Measurements from ENCODE around the gene MAP1B. TPM values are rescaled to one million over a fixed set of nuclear protein-coding genes. Genes with fewer than 3 reads are reported as not detected.

MAP1B gene
- total RNA-seq, 1 donor from 2014 or later: 20.5 TPM

DNA sequence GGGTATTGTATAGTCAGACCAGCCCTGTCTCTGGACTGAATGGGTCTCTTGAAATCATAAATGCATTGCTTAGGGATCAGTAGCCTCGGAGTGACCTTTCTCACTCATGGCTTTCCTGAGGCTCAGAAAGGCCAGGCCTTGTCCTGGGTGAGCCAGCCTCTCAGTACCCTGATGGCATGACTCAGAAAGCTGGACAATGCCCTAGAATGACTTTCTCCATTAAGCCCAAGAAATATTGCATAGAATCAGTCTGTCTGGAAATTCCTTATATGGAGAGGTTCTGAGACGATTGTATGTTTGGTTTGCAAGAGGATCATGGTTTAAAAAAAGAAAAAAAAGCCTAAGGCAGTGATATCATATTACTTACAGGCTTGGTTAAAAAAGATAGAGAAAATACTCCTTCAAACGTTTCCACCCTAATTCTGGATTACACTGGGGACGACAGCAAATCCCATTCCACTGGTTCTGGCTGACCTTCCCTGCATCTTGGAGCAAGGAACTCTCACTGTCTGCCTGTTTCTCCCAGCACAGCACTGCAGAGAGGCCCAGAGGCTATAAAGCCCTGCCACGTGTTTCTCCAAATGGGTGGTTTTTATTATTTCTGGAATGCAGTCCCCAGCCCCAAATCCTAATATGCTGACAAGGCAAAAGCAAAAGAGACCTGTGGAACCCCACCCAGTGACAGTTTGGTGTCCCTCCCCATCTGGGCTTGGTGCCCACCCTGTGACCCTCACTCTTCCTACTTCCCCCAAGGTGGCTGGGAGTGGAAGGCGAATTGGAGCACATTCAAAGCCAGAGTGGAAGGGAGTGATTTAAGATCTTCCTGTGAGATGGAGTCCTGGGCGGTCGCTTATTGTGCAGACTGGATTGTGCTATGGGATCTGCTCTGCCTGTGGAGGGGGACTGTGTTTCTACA is 34.4 kb downstream of the MAP1B start:
- TF ChIP-seq, protein P1, sequence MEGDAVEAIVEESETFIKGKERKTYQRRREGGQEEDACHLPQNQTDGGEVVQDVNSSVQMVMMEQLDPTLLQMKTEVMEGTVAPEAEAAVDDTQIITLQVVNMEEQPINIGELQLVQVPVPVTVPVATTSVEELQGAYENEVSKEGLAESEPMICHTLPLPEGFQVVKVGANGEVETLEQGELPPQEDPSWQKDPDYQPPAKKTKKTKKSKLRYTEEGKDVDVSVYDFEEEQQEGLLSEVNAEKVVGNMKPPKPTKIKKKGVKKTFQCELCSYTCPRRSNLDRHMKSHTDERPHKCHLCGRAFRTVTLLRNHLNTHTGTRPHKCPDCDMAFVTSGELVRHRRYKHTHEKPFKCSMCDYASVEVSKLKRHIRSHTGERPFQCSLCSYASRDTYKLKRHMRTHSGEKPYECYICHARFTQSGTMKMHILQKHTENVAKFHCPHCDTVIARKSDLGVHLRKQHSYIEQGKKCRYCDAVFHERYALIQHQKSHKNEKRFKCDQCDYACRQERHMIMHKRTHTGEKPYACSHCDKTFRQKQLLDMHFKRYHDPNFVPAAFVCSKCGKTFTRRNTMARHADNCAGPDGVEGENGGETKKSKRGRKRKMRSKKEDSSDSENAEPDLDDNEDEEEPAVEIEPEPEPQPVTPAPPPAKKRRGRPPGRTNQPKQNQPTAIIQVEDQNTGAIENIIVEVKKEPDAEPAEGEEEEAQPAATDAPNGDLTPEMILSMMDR (IDR thresholded peaks at IDR 0.05): no peak
- intact Hi-C loops (cut with DNase I): no loop called here
- no peak for DNase-seq
- H3K9me3 ChIP-seq: no peaks in the 10 kb centered on the region
- no peaks in the 10 kb centered on the region for H3K27me3 ChIP-seq
- no peak overlapping the region for H3K4me3 ChIP-seq
- no peak overlapping the region for H3K27ac ChIP-seq
- no peak for ATAC-seq
- no peaks in the 10 kb centered on the region for H3K36me3 ChIP-seq
- H3K4me1 ChIP-seq: no peaks in the 10 kb centered on the region

DNA sequence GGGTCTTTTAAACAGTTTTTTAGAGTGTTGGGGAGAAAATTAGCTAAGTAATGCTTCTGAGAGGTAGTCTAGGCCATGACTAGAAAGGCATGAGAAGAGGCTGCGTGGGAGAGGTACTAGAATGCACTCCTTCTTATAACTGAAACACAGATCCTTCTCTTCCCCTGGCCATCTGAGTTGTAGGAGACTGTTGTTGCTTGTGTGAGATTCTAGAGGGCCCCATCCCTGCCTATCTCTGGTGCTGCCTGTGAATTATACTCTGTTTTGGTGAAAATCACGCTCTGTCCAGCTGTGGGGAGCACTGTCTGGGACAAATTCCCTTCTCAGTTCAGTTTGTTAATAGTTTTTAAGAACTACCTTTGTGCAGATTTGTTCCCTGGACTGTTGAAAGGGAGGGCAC is 37.5 kb downstream of the MAP1B start:
- no peak for ATAC-seq
- intact Hi-C loops (cut with DNase I): no loop called here

DNA sequence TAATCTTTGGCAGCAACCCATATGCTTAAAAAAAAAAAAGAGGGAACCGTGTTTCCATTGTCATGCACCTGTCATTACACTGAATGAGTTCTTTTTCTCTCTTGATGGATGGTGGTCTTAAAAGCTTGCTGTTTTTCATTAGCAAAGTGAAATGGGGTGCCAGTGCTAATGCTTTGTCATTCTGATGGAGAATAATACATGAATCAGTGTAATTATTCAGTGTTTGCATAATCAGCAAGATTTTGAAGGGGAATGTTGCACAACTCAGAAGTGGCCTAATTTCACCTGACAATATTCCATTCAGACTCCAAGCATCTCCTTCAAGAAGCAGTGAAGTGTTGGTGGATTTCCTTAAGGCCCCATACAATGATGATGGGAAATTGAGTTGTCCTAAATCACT is 38.1 kb downstream of the MAP1B start:
- no peak for ATAC-seq
- H3K9me3 ChIP-seq: no peaks in the 10 kb centered on the region
- intact Hi-C loops (cut with DNase I): no loop called here

More for the DNA sequence above, 37.5 kb downstream of the MAP1B start:
- Histone ChIP-seq H3K4me1 (no peaks in the 10 kb centered on the region), H3K36me3 (no peaks in the 10 kb centered on the region), H3K27me3 (no peaks in the 10 kb centered on the region), H3K9me3 (no peaks in the 10 kb centered on the region), H3K4me3 (no peak overlapping the region), H3K27ac (no peak overlapping the region)
- DNase-seq: no peak
- TF ChIP-seq, protein P1 (IDR thresholded peaks at IDR 0.05): no peak

DNA sequence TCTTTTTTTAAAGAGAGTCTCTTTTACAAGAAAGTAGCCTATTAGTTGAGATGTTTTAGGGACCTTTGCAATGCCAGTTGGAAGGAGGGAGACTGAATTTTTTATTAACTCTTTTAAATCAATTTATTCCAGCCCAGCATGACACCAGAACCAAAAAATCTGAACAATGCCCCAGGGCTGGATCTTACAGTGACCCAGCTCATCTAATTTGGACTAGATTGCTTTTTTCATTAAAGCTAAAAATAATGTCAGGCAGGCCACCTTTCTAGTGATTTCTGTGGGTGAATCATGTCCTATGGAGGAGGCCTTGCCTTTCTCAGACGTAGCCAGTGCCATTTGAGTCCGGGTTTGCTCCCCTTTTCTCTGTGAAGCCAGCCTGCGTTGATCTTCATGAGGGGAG is 38.8 kb downstream of the MAP1B start:
- ATAC-seq (no peak), DNase-seq (no peak)
- no peak overlapping the region for H3K4me3 ChIP-seq
- H3K36me3 ChIP-seq: no peaks in the 10 kb centered on the region
- TF ChIP-seq, protein P1 (IDR thresholded peaks at IDR 0.05): no peak
- no peak overlapping the region for H3K27ac ChIP-seq
- no peaks in the 10 kb centered on the region for H3K9me3 ChIP-seq
- intact Hi-C loops (cut with DNase I): no loop called here
- no peaks in the 10 kb centered on the region for H3K27me3 ChIP-seq
- H3K4me1 ChIP-seq: no peaks in the 10 kb centered on the region

More for the DNA sequence above, 38.1 kb downstream of the MAP1B start:
- TF ChIP-seq, protein P1 (IDR thresholded peaks at IDR 0.05): no peak
- DNase-seq: no peak
- no peaks in the 10 kb centered on the region for H3K27me3 ChIP-seq
- H3K36me3 ChIP-seq: no peaks in the 10 kb centered on the region
- no peak overlapping the region for H3K27ac ChIP-seq
- no peak overlapping the region for H3K4me3 ChIP-seq
- H3K4me1 ChIP-seq: no peaks in the 10 kb centered on the region

DNA sequence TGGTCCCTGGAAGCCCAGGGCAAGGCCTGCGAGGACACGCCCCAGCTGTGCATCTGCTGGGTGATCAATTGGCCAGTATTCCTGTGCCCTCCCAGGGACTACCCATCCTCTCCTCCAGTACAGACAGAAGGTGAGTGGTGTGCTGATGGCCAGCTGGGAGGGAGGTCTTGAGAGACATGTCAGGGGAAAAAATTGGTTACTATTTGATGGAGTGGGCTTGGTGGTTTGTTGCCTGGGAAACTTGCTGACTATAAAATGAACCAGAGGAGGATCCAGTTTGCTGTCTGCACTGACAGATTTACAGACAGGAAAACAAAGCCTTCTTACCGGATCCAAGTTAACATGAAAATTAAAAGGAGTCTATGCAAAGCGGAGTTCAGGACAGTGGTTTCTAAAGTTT is 40.3 kb downstream of the MAP1B start:
- DNase-seq (no peak), ATAC-seq (no peak)
- Histone ChIP-seq H3K27me3 (no peaks in the 10 kb centered on the region), H3K36me3 (no peaks in the 10 kb centered on the region), H3K9me3 (no peaks in the 10 kb centered on the region), H3K4me1 (no peaks in the 10 kb centered on the region), H3K27ac (no peak overlapping the region), H3K4me3 (no peak overlapping the region)
- intact Hi-C loops (cut with DNase I): no loop called here
- TF ChIP-seq, protein P1 (IDR thresholded peaks at IDR 0.05): no peak

Data from upper lobe of right lung (tissue), 1 donor.